Spleen (tissue), 11 donors: ENCODE data around the gene SCRG1. TPM values are rescaled to one million over a fixed set of nuclear protein-coding genes. Genes with fewer than 3 reads are reported as not detected.

ENCODE experiments used
- DNase-seq: peaks from one replicate; pipeline ENCODE4 v3.0.0-alpha.2; 2020
- H3K27ac ChIP-seq, 8 donors: fragments of 200-600 bp; sonication (generic) in 7 of 8; 1 replicate in 4 of 8; 2 replicates in 4 of 8; pipeline versions ENCODE4 v1.5.0 to v1.8.0; 2016 to 2021; ENCODE audit warnings: inconsistent platforms in 4 of 8, mild to moderate bottlenecking in 4 of 8, moderate library complexity in 1 of 8
- H3K27me3 ChIP-seq, 7 donors: fragments of 200-600 bp; sonication (generic) in 6 of 7; replicated peaks in 1 of 7; 1 replicate in 4 of 7; 2 replicates in 3 of 7; pipeline versions ENCODE4 v1.5.0 to v1.8.0; 2016 to 2021; ENCODE audit warnings: inconsistent platforms in 3 of 7, mild to moderate bottlenecking in 1 of 7
- H3K36me3 ChIP-seq, 6 donors: fragments of 200-600 bp; sonication (generic) in 5 of 6; 1 replicate in 4 of 6; 2 replicates in 2 of 6; pipeline versions ENCODE4 v1.5.0 to v1.8.0; 2016 to 2021; ENCODE audit warnings: inconsistent platforms in 2 of 6
- H3K4me1 ChIP-seq, 6 donors: fragments of 200-600 bp; sonication (generic) in 5 of 6; 1 replicate in 3 of 6; 2 replicates in 3 of 6; pipeline versions ENCODE4 v1.5.0 to v1.8.0; 2016 to 2021; ENCODE audit warnings: inconsistent platforms in 3 of 6
- H3K4me3 ChIP-seq, 8 donors: fragments of 200-600 bp; sonication (generic) in 7 of 8; 1 replicate in 4 of 8; 2 replicates in 4 of 8; pipeline versions ENCODE4 v1.5.0 to v1.8.0; 2016 to 2021; ENCODE audit warnings: inconsistent platforms in 4 of 8, mild to moderate bottlenecking in 4 of 8, moderate library complexity in 2 of 8
- H3K9me3 ChIP-seq, 8 donors: fragments of 200-600 bp; sonication (generic) in 7 of 8; 1 replicate in 4 of 8; 2 replicates in 4 of 8; pipeline versions ENCODE4 v1.5.0 to v1.8.0; 2016 to 2021; ENCODE audit warnings: inconsistent platforms in 4 of 8
- CTCF ChIP-seq, 11 experiments: fragments of 200-600 bp in 7 of 11; fragments of 450-650 bp in 4 of 11; sonication (generic) in 4 of 11; IDR thresholded peaks in 8 of 11; conservative IDR thresholded peaks in 3 of 11; 1 replicate in 7 of 11; 2 replicates in 4 of 11; pipeline versions ENCODE4 v1.4.0 to v1.8.0; 2016 to 2021; ENCODE audit warnings: antibody characterized with exemption in 11 of 11, inconsistent platforms in 4 of 11, mild to moderate bottlenecking in 1 of 11
- POLR2A ChIP-seq, 3 donors: fragments of 450-650 bp; IDR thresholded peaks; one replicate each; pipeline ENCODE4 v1.5.1; 2017; ENCODE audit warnings: antibody characterized with exemption in 3 of 3, mild to moderate bottlenecking in 1 of 3
- POLR2AphosphoS5 ChIP-seq, 3 donors: sonication (generic); formaldehyde crosslinking; IDR thresholded peaks; one replicate each; pipeline ENCODE4 v1.5.1; 2017; ENCODE audit warnings: antibody characterized with exemption in 3 of 3
- WGBS, 5 donors: extraction: QIAGEN DNeasy Blood & Tissue Kit in 3 of 5; methylation state at CpG; one replicate each; pipeline versions ENCODE4 v1.1.5 to v1.1.7; 2013 to 2018; 5-methylcytosine and 5-hydroxymethylcytosine counted together
- intact Hi-C: fragments of 100-400 bp; cut with DNase I; formaldehyde crosslinking; loops from one replicate; pipeline ENCODE4 v1.15.0; 2023; ENCODE audit warnings: low total_unique reads
- polyA plus RNA-seq, 3 donors: library from polyadenylated mRNA; stranded (reverse); fragments of 200-250 nt; gene quantifications; one replicate each; pipeline ENCODE4 v1.2.1, GENCODE V29; 2013
- total RNA-seq, 7 donors: library from RNA; depleted of rRNA in 3 of 7; stranded (reverse); fragments of >200 nt in 3 of 7; fragmentation: NEBNext Ultra II Directional in 4 of 7; extraction: Animal tissue kit (Norgen Biotek cat#: 25700) in 4 of 7; gene quantifications; one replicate each; pipeline versions ENCODE4 v1.1.0 to v1.2.1, GENCODE V29; 2016 to 2021
- donor health status: healthy with polysubstance abuse.
- donor health status: DM: no; HTN: no; CAD: no; lungs with moderate emphysema.
- donor health status: DM: no; HTN: no; CAD: no.
- donor health status: Bipolar disorder and iron deficiency.
- donor health status: healthy.
- donor health status: DM: no; HTN: no; CAD: no.
- donor health status: DM: yes; HTN: yes; CAD: no.

SCRG1 gene
- total and polyA plus RNA-seq, 10 donors, result 0.09 to 0.79 (median 0.35) TPM; not detected in 2

DNA sequence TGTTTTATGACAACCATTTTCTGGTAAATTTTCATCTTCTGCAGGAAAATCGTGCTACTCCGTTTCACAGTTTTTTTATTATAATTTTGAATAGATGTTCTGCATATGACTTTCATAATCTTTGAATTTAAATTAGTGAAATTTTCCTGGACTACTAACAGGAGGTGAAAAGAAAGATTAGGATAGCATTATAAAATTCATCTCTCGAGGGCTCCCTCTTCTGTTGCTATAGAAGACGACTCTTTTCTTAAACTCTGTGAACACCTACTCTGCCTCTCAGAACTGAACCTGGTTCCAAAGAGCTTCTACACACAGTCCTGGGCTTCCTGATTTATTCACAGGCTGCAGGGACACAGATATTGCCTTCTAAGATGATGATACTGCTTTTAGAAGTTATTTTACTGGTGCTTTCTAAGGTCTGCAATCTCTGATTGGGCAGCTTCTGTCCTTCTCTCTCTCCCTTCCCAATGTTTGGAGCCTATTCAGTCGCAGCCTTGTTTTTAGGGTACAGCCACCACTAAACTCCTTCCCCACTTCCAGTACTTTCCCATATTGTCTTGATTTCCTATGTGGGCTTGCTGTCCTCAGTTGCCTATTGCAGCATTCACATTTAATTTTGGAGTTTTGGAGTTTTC, 38.2 kb downstream of the SCRG1 start:
- no peak overlapping the region for H3K4me3 ChIP-seq
- TF ChIP-seq POLR2AphosphoS5 (IDR thresholded peaks at IDR 0.05) (no peak), POLR2A (IDR thresholded peaks at IDR 0.05) (no peak), CTCF (IDR thresholded peaks at IDR 0.05 in 8 of 11, conservative IDR thresholded peaks at IDR 0.05 in 3 of 11) (no peak)
- H3K27me3 ChIP-seq, result no peaks in the 10 kb centered on the region
- no peaks in the 10 kb centered on the region for H3K36me3 ChIP-seq
- 58 to 70% (median 64%) methylated on average over 5 of the region's 5 CpGs for WGBS, 5 donors
- intact Hi-C loops, result no loop called here
- H3K9me3 ChIP-seq, result no peaks in the 10 kb centered on the region
- DNase-seq, result no peak
- no peak overlapping the region for H3K27ac ChIP-seq
- H3K4me1 ChIP-seq, result peaks cover 0 to 3% (median 0%) of the 10 kb centered on the region in 6 donors

- Histone ChIP-seq H3K4me3 (no peak overlapping the region), H3K27me3 (no peaks in the 10 kb centered on the region), H3K4me1 (no peaks in the 10 kb centered on the region), H3K9me3 (no peaks in the 10 kb centered on the region), H3K27ac (no peak overlapping the region), H3K36me3 (no peaks in the 10 kb centered on the region)
- no peak for DNase-seq
- WGBS, 5 donors, result 81 to 91% (median 87%) methylated on average over 2 of the region's 2 CpGs
- TF ChIP-seq POLR2AphosphoS5 (IDR thresholded peaks at IDR 0.05) (no peak), POLR2A (IDR thresholded peaks at IDR 0.05) (no peak), CTCF (IDR thresholded peaks at IDR 0.05 in 8 of 11, conservative IDR thresholded peaks at IDR 0.05 in 3 of 11) (no peak)
- intact Hi-C loops, result no loop called here
Measured at GRCh38 chr4:173357939-173358338, 41.0 kb downstream of the SCRG1 start.

GRCh38 chr4:173347467-173347866, 51.4 kb downstream of the SCRG1 start:
- intact Hi-C loops, result no loop called here
- WGBS, 5 donors, result 91 to 100% (median 100%) methylated on average over 1 of the region's 1 CpG
- H3K4me3 ChIP-seq, result no peak overlapping the region
- no peaks in the 10 kb centered on the region for H3K36me3 ChIP-seq
- TF ChIP-seq CTCF (IDR thresholded peaks at IDR 0.05 in 8 of 11, conservative IDR thresholded peaks at IDR 0.05 in 3 of 11), result no peak
- TF ChIP-seq POLR2A (IDR thresholded peaks at IDR 0.05), result no peak
- no peak for TF ChIP-seq POLR2AphosphoS5 (IDR thresholded peaks at IDR 0.05)
- H3K27me3 ChIP-seq, result no peaks in the 10 kb centered on the region
- no peaks in the 10 kb centered on the region for H3K9me3 ChIP-seq
- DNase-seq, result no peak
- H3K4me1 ChIP-seq, result no peaks in the 10 kb centered on the region
- no peak overlapping the region for H3K27ac ChIP-seq

DNA sequence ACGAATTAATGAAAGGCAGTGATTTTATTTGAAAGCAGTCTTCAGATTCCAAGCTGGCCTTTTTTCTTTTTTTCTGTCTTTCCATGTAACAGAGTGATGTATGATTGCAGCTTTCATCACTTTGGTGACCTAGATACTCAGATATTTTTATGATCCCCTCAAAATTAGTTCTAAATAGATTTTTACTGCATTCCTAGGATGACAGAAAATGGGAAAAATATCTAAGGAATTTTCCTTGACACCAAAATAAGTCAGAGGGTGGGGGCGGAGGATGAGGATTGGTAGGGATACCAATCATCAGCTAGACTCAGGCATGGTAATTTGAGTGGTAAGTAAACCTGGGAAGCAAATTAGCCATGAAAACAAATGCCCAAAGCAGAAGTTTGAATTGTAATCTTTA, 52.8 kb downstream of the SCRG1 start:
- DNase-seq, result no peak
- TF ChIP-seq CTCF (IDR thresholded peaks at IDR 0.05 in 8 of 11, conservative IDR thresholded peaks at IDR 0.05 in 3 of 11), result no peak
- TF ChIP-seq POLR2AphosphoS5 (IDR thresholded peaks at IDR 0.05), result no peak
- TF ChIP-seq POLR2A (IDR thresholded peaks at IDR 0.05), result no peak
- no peak overlapping the region for H3K4me3 ChIP-seq
- H3K27ac ChIP-seq, result no peak overlapping the region
- 47 to 97% (median 74%) methylated on average over 2 of the region's 2 CpGs for WGBS, 5 donors
- H3K36me3 ChIP-seq, result no peaks in the 10 kb centered on the region
- no peaks in the 10 kb centered on the region for H3K27me3 ChIP-seq
- intact Hi-C loops, result no loop called here
- no peaks in the 10 kb centered on the region for H3K9me3 ChIP-seq
- no peaks in the 10 kb centered on the region for H3K4me1 ChIP-seq
